Right atrium auricular region (tissue), 2 donors: ENCODE data around the gene ZNF280D. TPM values are rescaled to one million over a fixed set of nuclear protein-coding genes. Genes with fewer than 3 reads are reported as not detected.

Experiments
- DNase-seq: peaks from one replicate; pipeline ENCODE4 v3.0.0-alpha.2; 2019; ENCODE audit warnings: low spot score
- H3K27ac ChIP-seq, 2 donors: fragments of 200-600 bp; sonication (generic); 1 replicate in 1 of 2; 2 replicates in 1 of 2; pipeline ENCODE4 v1.5.1; 2016 to 2019
- H3K27me3 ChIP-seq, 2 donors: fragments of 200-600 bp; sonication (generic); one replicate each; pipeline versions ENCODE4 v1.5.1 to v1.6.0; 2017 to 2019
- H3K36me3 ChIP-seq: fragments of 200-600 bp; sonication (generic); one replicate; pipeline ENCODE4 v1.5.1; 2016
- H3K4me1 ChIP-seq, 2 donors: fragments of 200-600 bp; sonication (generic); one replicate each; pipeline versions ENCODE4 v1.5.1 to v1.6.0; 2017 to 2019
- H3K4me3 ChIP-seq, 2 donors: fragments of 200-600 bp; sonication (generic); 1 replicate in 1 of 2; 2 replicates in 1 of 2; pipeline ENCODE4 v1.5.1; 2017 to 2019; ENCODE audit warnings: mild to moderate bottlenecking in 1 of 2, moderate library complexity in 1 of 2
- H3K9me3 ChIP-seq, 2 donors: fragments of 200-600 bp; sonication (generic); one replicate each; pipeline ENCODE4 v1.5.1; 2019
- CTCF ChIP-seq, 2 donors: fragments of 200-600 bp; sonication (generic); IDR thresholded peaks; one replicate each; pipeline ENCODE4 v1.5.1; 2019; ENCODE audit warnings: antibody characterized with exemption in 2 of 2
- total RNA-seq, 2 donors: library from RNA; depleted of rRNA; stranded (reverse); fragments of >200 nt; gene quantifications; one replicate each; pipeline ENCODE4 v1.1.0, GENCODE V29; 2016

ZNF280D gene
- total RNA-seq, 2 donors from 2014 or later = 18.4 to 20.2 TPM

DNA sequence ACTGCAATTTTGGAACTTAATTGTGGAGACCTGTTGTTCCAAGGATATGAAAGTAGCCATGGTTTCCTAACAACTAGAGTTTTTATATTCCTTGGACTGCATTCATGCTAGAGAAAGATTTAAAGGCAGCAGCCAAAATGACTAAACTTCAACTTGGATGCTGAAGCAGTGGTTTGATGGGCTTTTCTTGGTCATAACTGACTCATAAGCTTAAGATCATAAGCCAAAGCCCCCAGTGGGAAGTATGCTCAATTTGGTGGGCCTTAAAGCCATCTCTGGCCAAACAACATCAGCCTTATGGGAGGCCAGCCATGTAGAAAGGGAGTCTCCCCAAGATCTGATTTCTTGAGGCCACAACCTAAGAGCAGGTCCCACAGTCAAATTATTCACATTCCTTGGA, 80.2 kb downstream of the ZNF280D start:
- no peaks in the 10 kb centered on the region for H3K9me3 ChIP-seq
- peaks cover 17% of the 10 kb centered on the region for H3K36me3 ChIP-seq
- H3K4me1 ChIP-seq = no peaks in the 10 kb centered on the region
- DNase-seq = no peak
- TF ChIP-seq CTCF (IDR thresholded peaks at IDR 0.05) = no peak
- no peaks in the 10 kb centered on the region for H3K27me3 ChIP-seq
- H3K27ac ChIP-seq = no peak overlapping the region
- H3K4me3 ChIP-seq = no peak overlapping the region

- H3K27ac ChIP-seq = no peak overlapping the region
- no peaks in the 10 kb centered on the region for H3K27me3 ChIP-seq
- DNase-seq = no peak
- H3K4me3 ChIP-seq = no peak overlapping the region
- H3K9me3 ChIP-seq = no peaks in the 10 kb centered on the region
- peaks cover 11% of the 10 kb centered on the region for H3K36me3 ChIP-seq
- H3K4me1 ChIP-seq = no peaks in the 10 kb centered on the region
- TF ChIP-seq CTCF (IDR thresholded peaks at IDR 0.05) = no peak
Measured at GRCh38 chr15:56648311-56648710, 85.0 kb downstream of the ZNF280D start.

GRCh38 chr15:56640549-56640948, 92.8 kb downstream of the ZNF280D start:
- no peak for DNase-seq
- H3K36me3 ChIP-seq = no peaks in the 10 kb centered on the region
- TF ChIP-seq CTCF (IDR thresholded peaks at IDR 0.05) = no peak
- no peak overlapping the region for H3K4me3 ChIP-seq
- H3K9me3 ChIP-seq = no peaks in the 10 kb centered on the region
- H3K4me1 ChIP-seq = no peaks in the 10 kb centered on the region
- no peaks in the 10 kb centered on the region for H3K27me3 ChIP-seq
- no peak overlapping the region for H3K27ac ChIP-seq

GRCh38 chr15:56640127-56640526, 93.2 kb downstream of the ZNF280D start:
- Histone ChIP-seq H3K9me3 (no peaks in the 10 kb centered on the region), H3K27ac (no peak overlapping the region), H3K27me3 (no peaks in the 10 kb centered on the region), H3K4me1 (no peaks in the 10 kb centered on the region), H3K36me3 (no peaks in the 10 kb centered on the region), H3K4me3 (no peak overlapping the region)
- no peak for DNase-seq
- no peak for TF ChIP-seq CTCF (IDR thresholded peaks at IDR 0.05)

DNA sequence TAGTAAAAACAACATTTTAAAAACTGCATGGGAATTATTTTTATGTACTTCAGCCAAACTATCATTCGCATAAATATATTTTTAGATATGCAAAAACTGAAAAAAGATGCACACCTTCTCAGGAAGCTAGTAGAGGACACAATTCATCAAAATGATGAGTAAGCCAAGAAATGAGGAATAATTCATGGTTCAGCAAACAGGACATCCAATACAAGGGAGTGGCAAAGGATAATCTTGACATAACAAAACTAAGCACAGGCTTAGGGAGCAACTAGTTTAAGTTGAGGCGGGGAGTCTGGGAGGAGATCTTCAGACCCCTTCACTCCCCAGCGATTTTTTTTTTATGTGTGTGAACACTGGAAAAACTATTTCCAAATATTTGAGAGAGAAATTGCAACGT, 93.7 kb downstream of the ZNF280D start:
- Histone ChIP-seq H3K9me3 (no peaks in the 10 kb centered on the region), H3K4me1 (no peaks in the 10 kb centered on the region), H3K36me3 (no peaks in the 10 kb centered on the region), H3K27ac (no peak overlapping the region), H3K4me3 (no peak overlapping the region), H3K27me3 (no peaks in the 10 kb centered on the region)
- DNase-seq = no peak
- TF ChIP-seq CTCF (IDR thresholded peaks at IDR 0.05) = no peak

DNA sequence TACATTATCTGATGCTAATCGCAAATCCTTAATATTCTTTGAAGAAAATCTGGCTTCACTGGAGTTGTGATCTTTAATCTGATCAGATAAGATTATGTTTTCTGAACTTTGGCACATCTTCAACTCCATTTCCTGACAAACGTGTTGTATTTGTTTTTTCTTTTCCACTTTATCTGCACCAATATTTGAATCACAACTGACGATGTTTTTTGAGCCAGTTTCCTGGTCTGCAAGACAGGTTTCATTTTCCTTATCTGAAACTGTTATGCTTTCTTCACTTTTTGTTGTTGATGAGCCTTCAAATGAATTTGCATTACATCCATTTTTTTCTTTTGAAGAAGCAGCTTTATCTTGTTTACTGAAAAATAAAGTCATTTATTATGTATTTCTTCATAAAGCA, 101.5 kb downstream of the ZNF280D start:
- no peak for TF ChIP-seq CTCF (IDR thresholded peaks at IDR 0.05)
- Histone ChIP-seq H3K27ac (no peak overlapping the region), H3K36me3 (peaks cover 6% of the 10 kb centered on the region), H3K4me1 (no peaks in the 10 kb centered on the region), H3K27me3 (no peaks in the 10 kb centered on the region), H3K4me3 (no peak overlapping the region), H3K9me3 (no peaks in the 10 kb centered on the region)
- no peak for DNase-seq
